Stimulated activated CD4-positive, alpha-beta T cell treated with anti-CD3 and anti-CD28 coated beads, Interleukin-1b, Interleukin-23, amount 100 ng/mL, for 24 hours (primary cell): Measurements from ENCODE around the gene OR51B5.
"Not testable (repeated sequence)": the region's sequence is repeated elsewhere in the genome, so short reads cannot be mapped to it uniquely, and the experiment has no call there.

Source experiments
- DNase-seq, 4 experiments: peaks; one replicate each; pipeline ENCODE4 v3.0.0-alpha.2; 2020; ENCODE audit warnings: low read depth in 4 of 4, low spot score in 1 of 4

Gene OR51B5, protein sequence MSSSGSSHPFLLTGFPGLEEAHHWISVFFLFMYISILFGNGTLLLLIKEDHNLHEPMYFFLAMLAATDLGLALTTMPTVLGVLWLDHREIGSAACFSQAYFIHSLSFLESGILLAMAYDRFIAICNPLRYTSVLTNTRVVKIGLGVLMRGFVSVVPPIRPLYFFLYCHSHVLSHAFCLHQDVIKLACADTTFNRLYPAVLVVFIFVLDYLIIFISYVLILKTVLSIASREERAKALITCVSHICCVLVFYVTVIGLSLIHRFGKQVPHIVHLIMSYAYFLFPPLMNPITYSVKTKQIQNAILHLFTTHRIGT

DNA sequence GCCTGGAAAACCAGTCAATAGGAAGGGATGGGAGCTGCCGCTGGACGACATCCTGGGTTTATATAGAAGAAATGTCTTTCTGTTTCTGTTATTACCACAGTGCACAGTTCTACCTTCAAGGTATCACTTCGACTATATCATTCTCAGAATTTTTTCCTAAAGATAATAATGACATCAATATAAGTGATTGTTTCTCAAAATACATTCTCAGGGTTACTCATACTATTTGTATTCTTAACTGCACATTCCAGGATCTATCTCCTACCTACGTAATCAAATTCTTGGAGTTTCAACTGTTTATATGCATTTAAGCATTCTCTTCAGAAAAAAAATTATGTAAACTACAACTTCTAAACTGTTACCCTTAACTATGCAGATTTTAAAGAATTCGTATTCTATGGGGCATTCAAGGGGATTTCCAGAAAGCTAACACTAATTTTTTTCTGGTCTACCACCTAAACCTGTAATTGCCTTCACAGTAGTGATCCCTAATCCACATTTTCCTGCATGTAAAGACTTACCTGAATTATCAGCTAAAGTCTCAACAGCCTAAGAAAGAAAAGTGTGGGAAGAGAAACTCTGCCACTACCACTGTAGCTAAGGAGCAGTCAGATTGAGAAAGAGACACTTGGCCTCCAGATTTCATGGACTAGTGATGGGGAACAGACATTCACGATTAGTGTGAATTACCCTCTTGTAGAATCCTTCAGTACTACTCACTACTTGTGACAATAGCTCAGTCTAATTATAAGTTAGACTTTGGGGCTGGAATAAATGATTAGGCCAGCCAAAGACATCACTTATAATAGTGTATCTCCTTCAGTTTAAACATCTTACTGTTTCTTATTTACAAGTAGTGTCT, at the start of gene OR51B5:
OR51B5 (minus strand) TSS at position 51 of the 862 bp plus-strand sequence; CDS start at position 51, 0 bp downstream.
- no peak for DNase-seq

DNA sequence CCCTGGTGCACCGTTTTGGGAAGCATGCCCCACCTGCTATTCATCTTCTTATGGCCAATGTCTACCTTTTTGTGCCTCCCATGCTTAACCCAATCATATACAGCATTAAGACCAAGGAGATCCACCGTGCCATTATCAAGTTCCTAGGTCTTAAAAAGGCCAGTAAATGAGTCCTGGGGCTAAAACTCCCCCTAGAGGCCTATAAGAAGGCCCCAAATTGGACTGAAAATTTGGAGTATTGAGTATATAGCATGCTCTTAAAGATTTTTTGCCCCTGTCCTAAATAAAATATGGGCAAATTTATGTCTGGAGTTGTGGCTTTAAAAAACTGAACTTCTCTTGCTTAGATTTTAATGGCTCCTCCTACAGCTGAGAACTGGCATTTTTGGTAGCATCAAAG, 46.9 kb upstream of the OR51B5 start:
- DNase-seq: no peak

DNA sequence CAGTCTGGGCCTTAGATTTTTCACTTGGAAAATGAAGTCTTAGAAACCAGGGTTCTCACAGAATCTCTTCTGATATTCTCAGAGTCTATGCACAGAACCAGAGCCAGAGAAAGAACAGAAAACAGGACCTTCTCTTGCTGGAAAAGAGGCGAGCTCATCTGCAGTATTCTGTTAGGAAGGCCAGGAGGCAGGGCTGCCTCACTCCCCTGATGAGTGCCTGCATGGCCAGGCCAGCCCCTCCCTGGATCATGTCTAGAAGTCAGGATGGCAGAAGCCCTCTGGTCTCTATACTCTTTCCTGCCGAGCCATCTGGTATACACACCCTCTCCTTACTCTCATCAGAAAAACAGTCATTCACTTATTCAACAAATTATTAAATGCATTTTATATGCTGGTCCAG, 41.0 kb upstream of the OR51B5 start:
- no peak for DNase-seq

DNA sequence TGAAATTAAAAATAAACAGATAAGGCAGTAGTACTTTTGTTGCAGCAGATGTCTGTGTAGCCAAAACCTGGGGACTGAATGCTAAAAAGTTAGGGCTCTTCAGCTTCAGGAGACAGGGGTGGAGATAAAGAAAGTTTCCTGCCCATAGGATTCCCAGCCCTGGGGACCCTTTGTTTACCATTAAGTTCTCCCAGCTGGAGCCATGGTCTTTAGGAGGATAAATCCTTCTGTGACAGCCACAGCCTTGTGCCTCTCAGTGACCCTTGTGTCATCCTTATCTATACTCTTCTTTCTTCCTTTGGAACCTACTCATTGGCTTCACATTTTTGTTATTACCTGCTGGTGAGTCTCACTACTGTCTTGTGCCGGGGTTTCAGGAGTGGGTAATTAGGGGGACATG, 40.3 kb upstream of the OR51B5 start, which contains the start of gene OR51M1:
OR51M1 (plus strand) TSS at position 237 of the 400 bp plus-strand sequence. CDS start 5,587 bp downstream, outside the sequence.
- DNase-seq: no peak

DNA sequence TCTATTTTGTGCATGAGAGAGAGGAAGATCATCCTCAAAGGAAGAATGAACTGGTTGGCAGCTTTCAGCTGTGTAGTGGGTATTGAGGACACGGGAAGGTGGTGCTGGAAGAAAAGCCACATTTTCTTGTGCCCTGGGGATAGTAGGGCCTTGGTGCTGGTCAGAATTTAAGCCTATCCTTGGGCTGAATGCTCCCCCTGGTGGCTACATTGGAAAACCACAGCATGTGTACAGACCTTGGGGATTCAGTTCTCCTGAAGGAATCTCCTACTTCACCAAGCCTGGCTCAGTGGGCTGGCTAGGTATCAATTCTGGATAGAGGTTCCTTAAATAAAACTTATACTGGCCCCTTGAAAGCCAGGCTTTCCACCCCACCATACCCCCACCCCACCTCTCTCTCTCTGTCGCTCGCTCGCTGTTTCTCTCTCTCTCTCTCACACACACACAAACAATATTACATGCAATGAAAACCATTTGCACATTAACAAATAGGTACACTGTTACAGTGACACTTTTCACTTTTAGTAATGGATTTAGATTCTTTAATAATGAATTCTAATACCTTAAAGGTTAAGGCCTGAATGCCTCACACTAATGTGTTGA, 37.5 kb upstream of the OR51B5 start:
- peak in 2 of 4 experiments; percentile 4 to 6 for DNase-seq

DNA sequence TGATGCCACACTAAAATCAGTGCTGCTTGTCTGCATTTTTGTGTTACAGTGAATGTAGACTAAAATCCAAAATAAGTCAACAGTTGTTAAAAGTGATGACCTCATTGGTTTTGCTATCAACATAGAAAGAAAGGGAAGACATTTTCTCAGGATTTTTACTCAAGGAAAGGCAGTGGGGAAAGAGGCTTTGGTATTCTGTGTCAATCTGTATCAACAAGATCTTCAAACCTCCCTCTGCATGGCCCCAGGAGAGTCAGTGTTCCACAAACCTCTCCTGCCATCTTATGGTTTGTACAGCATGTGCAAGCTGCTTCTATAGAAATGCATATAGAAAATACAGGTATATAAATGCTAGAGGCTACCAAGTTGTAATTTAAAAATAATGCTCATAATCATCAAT, 26.5 kb upstream of the OR51B5 start:
- DNase-seq: no peak

DNA sequence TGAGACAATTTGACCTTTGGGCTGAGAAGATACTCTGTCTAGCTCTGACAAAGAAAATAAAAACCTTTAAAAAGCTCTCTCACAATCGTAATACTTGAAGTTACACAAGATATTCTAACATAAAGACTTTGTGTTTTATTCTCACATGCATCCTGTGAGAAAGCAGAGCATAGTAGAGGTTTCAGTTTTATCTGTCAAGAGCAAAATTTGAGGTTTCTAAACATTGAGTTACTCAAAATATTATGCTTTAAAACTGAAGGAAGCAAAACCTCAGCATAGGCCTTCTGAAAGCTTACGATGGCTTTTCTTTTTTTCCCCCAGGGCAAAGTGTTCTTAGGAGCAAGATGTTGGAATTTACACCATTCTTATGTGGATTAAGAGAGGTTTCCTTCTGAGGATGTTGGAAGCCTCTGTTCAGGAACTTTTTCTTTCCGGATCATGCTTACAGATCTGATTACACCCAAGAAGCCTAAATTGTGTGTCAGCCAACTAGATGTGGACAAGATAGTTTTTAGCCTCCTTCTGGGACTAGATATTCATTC, 25.2 kb upstream of the OR51B5 start:
- no peak for DNase-seq

DNA sequence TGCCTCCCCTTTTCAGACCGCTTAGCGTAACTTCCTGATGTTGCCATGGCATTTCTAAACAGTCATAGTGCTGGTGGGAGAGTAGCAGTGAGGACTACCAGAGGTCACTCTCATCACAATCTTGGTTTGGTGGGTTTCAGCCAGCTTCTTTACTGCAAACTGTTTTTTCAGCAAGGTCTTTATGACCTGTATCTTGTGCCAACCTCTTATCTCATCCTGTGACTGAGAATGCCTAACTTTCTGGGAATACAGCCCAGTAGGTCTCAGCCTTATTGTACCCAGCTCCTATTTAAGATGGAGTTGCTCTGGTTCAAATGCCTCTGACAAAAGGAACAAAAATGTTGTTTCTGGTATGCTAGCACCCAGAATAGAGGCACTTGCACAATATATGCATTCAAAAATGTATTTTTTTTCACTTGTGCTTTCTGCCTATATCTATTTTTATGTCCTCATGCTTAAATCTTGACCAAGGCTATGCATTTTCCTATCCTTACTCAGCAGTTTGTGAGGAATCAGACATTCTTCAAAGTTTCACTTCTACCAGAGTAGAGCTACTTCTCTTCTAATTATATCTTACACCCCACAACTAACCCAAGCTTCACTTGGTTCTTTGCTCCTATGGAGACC, 24.2 kb upstream of the OR51B5 start:
- no peak for DNase-seq

DNA sequence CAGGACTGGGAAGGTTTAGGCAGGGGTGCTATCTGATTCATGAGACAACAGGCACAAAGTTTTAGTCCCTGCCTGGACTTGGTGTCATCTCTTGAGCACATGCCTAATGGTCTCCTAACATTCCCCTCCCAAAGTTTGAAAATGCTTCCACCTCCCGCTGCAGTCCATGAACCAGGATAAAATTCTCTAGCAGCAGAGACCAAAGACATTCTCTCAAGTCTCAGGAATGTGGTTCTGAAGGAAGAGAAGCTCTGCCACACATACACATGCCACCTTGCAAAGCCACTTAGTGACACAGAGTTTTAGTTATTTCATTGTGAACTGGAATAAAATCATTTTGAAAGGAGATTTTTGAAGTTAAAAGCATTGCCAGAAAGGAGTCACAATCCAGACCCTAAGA, 23.5 kb upstream of the OR51B5 start:
- DNase-seq: no peak

DNA sequence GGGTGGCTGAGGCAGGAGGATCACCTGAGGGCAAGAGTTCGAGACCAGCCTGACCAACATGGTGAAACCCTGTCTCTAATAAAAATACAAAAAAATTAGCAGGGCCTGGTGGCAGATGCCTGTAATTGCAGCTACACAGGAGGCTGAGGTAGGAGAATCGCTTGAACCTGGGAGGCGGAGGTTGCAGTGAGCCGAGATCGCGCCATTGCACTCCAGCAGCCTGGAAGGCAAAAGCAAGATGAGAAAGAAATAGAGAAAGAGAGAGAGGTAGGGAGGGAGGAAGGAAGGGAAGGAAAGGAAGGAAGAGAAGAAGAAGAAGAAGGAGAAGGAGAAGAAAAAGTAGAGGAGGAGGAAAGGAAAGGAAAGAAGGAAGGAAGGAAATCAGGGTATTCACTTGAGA, 23.0 kb upstream of the OR51B5 start:
- not testable (repeated sequence) for DNase-seq

DNA sequence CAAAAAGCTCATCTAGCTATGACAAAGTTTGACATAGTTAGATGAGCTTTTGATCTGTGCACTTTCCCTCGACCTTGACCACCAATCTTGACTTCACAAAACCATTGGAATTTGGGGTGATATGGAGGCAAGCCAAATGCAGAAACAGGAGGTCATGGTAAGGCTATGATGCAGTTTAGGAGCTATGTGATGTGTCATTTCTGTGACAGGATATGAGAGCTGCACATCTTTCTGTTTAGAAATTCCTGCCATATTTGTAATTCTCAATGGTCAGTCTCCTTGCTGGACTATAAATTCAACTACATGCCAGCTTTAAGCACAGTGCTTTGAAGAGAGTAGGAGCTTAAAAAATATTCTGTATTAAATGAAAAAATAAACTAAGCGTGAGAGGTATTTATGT, 20.9 kb upstream of the OR51B5 start:
- DNase-seq: no peak

DNA sequence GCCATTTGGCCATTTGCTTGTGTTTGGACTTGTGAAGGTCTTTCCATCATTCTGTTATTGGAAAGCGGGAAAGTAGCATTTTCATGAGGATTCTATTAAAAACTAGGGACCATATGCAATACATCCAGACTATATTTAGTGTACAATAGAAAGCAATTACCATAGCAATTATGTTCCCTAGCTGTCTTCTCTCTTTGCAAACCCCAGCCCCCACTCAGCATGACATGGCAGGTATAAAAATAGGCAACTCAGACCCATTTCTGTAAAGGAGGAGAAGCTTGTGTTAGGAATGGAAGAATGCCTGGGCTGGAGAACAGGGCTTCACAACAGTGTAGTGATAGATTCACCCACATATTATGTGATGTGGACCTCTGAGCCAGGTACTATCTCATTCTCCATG, 20.4 kb upstream of the OR51B5 start:
- DNase-seq: no peak

DNA sequence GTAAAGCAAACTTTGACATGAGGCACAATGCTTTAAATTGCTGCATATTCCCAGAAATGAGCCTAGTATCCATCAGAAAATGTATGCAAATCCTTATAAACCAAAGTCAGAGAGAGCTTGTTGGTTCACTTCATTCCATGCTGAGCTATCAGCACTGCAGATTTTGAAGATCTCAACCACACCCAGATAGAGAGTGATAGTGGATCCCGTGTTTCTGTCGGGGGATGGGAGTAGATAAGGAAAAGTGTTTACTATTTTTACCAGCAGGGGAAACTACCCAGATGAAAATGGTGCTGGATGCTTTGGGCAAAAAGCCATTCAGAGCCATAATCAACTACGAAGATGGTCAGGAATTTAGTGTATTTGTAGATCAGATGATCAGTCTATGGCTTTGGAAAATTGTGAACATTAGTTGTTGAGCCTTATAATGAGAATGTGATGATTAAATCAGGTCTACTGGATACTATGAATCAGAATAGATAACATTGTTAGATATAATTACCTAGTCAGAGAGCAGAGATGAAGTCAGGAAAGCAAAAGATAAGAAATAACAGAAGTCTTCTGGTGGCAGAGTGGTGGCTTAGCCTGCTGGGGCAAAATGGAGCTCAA, 18.8 kb upstream of the OR51B5 start:
- no peak for DNase-seq

DNA sequence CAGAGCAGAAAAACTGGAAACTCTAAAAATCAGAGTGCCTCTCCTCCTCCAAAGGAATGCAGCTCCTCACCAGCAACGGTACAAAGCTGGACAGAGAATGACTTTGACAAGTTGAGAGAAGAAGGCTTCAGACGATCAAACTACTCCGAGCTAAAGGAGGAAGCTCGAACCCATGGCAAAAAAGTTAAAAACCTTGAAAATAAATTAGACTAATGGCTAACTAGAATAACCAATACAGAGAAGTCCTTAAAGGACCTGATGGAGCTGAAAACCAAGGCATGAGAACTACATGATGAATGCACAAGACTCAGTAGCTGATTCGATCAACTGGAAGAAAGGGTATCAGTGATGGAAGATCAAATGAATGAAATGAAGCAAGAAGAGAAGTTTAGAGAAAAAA, 12.7 kb upstream of the OR51B5 start:
- not testable (repeated sequence) for DNase-seq

DNA sequence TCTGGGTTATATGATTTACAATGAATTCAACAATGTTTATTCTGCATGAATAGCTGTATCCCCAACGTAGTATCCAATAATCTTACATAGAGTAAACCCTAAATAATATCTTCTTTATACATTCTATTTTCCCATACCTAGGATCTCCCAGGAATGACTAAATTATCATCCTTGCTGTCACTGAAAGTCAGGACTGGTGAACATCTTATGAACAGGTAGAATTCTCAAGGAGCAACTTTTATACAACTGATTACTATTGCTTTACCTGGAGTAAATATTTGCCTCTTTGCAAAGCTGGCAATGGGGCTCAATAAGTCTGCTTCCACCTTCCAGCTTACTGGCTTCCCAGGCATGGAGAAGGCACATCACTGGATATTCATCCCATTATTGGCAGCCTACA, 7.9 kb upstream of the OR51B5 start, which contains the start of gene OR51B6:
OR51B6 (plus strand) TSS at position 301 of the 400 bp plus-strand sequence; CDS start at position 301, 0 bp downstream.
- DNase-seq: no peak

DNA sequence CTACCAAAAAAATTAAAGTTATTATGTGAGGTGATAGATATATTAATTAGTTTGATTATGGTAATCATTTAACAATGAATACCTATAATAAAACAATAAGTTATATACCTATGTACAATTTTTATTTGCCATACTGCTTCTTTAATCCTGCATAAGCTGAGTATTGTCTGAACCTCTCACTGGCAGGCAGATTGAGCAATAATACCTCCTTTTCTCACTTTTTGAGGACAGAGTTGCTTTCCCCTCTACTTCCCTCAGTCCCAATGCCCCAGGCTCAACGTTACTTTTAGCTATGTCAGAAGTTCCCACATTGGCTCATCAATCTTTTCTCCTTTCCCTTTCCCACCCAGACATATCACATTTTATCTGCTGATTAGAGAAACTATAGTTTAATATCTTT, 6.2 kb upstream of the OR51B5 start:
- no peak for DNase-seq

DNA sequence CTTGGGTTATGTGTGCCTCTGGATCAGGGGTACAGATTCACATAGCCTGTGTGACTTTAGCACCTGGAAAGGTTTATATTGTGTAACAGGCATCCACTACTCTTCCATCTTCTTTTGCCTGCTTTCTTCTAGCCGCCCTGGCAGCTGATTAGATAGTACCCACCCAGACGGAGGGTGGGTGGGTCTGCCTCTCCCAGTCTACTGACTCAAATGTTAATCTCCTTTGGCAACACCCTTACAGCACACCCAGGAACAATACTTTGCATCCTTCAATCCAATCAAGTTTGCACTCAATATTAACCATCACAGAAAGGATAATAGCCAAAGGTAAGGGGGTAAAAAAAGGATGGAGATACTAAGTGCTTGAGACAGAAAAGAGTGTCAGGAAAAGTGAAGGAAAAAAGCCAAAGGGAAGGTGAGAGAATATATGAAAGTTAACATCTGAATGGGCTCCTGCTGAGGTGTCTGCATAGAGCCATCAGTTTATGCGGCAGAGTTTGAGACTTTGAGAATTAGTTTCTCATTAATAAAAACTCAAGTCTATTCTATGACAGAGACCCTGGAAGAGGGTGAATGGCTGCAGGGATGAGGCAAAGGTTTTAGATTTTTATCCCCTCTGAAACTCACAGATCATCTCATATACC, 5.3 kb upstream of the OR51B5 start:
- no peak for DNase-seq

DNA sequence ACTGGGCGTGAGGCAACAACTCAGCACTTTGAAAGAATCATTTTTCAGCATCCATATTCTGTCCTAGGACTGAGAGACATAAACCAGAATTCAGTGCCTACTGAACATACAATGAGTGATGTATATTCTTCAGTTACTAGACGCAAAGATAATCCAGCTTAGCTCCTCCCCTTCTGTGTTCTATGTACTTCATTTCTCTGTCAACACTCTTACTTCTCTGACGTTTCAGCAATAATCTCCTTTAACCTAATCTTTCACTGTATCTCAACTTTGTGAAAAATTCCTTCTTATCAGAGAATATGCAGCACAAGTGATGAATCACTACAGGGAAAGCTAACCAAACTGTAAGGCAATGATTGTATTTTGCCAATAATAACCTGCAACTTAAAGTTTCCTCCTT, 2.5 kb upstream of the OR51B5 start:
- DNase-seq: no peak

DNA sequence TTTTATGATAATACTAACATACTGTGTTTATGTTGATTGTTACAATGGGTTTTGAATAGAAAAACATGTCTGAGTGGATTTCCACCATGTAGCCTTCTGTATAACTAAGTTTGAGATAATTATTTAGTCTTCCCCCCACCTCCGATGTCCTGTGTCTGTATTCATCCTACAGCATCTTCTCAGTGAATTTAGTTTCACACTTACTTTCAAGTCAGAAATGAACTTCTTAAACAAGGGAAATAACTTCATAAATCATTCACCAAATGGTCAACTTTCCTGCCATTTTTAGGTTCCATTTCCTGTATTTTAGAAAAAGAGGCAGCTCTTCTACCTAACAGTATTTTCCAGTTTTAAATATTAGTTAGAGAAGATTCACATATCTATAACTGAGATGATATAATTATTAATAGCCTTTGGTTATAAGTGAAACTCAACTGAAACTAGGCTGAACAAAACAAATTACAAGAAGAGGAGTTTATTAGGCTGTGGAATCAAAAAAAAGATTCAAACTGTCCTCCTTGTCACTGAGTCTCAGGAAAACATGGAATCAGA, 3.5 kb downstream of the OR51B5 start:
- DNase-seq: no peak

DNA sequence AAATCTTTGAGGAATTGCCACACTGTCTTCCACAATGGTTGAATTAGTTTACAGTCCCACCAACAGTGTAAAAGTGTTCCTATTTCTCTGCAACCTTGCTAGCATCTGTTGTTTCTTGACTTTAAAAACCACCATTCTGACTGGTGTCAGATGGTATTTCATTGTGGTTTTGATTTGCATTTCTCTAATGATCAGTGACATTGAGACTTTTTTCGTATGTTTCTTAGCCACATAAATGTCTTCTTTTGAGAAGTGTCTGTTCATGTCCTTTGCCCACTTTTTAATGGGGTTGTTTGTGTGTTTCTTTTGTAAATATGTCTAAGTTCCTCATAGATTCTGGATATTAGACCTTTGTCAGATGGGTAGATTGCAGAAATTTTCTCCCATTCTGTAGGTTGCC, 6.1 kb downstream of the OR51B5 start:
- not testable (repeated sequence) for DNase-seq
